ENCODE measurements around the gene GABRR2.

DNA sequence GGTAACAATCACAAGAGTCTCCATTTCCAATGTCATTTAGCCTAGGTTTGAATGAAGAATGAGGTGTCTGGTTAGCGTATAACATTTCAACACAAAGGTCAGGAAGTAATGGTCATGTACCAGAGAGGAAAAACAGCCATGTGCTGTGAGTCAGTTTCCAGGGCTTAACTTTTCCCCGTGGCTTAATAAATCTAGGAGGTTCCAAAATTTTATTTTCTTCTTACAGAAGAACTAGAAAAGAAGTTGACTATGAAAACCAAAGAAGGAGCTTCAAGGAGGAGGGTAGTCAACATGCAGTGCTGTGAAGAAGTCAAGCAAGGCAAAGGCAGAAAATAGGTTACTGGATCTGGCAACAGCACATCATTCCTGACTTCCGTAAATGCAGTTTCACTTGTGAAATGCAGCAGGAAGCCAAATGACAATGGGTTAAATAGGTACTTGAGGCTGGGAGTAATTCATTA lies 8.4 kb upstream of the GABRR2 start:
- no peak for TF ChIP-seq POLR2A (IDR thresholded peaks at IDR 0.05)
- no peak for TF ChIP-seq CTCF (IDR thresholded peaks at IDR 0.05)

Measured in prostate gland (tissue), 2 donors.